Calu3 (cell line): ENCODE data around the gene SLC38A8. TPM values are rescaled to one million over a fixed set of nuclear protein-coding genes. Genes with fewer than 3 reads are reported as not detected.

ENCODE experiments used
- BruUV-seq: library from RNA; stranded (reverse); fragments of 400-500 nt; replicated peaks from 2 replicates; lab custom pipeline; 2021; lab: Mats Ljungman, UMichigan
- CTCF ChIA-PET: fragments of 300-600 bp; sonication (Branson Sonifier 250); formaldehyde crosslinking; loops from one replicate; lab custom pipeline; 2022; ENCODE audit warnings: antibody characterized with exemption; lab: Charles Lee
- DNase-seq: peaks from one replicate; pipeline ENCODE4 v3.0.0; 2022
- H3K27ac Mint-ChIP-seq: one replicate; pipeline ENCODE4 v1.8.0; 2022; ENCODE audit warnings: mixed read lengths; ENCODE audit not compliant: unreplicated experiment
- H3K27me3 Mint-ChIP-seq: one replicate; pipeline ENCODE4 v1.8.0; 2022; ENCODE audit warnings: mixed read lengths; ENCODE audit not compliant: unreplicated experiment
- H3K36me3 Mint-ChIP-seq: one replicate; pipeline ENCODE4 v1.8.0; 2022; ENCODE audit warnings: mild to moderate bottlenecking, moderate library complexity, mixed read lengths; ENCODE audit not compliant: insufficient read depth, unreplicated experiment
- H3K4me1 Mint-ChIP-seq: one replicate; pipeline ENCODE4 v1.8.0; 2022; ENCODE audit warnings: mild to moderate bottlenecking, low read depth, mixed read lengths; ENCODE audit not compliant: unreplicated experiment
- H3K4me3 Mint-ChIP-seq: one replicate; pipeline ENCODE4 v1.8.0; 2022; ENCODE audit warnings: mild to moderate bottlenecking, low read depth, moderate library complexity, mixed read lengths; ENCODE audit not compliant: unreplicated experiment
- H3K9me3 Mint-ChIP-seq: one replicate; pipeline ENCODE4 v1.8.0; 2022; ENCODE audit warnings: low read depth, mixed read lengths; ENCODE audit not compliant: unreplicated experiment
- CTCF ChIP-seq: fragments of 200-600 bp; IDR thresholded peaks from one replicate; pipeline ENCODE4 v1.8.0; 2022; ENCODE audit warnings: antibody characterized with exemption; ENCODE audit not compliant: unreplicated experiment
- intact Hi-C: fragments of 100-400 bp; cut with micrococcal nuclease; formaldehyde crosslinking; loops from one replicate; pipeline ENCODE4 v1.10.0; 2022; ENCODE audit not compliant: unreplicated experiment
- total RNA-seq: library from RNA; stranded (reverse); gene quantifications from 2 replicates; pipeline ENCODE4 v1.2.3, GENCODE V29; 2022

Gene SLC38A8
- total RNA-seq, 1 experiment from 2014 or later = not detected

- TF ChIP-seq CTCF = no peak
- no peaks in the 10 kb centered on the region for H3K4me1 Mint-ChIP-seq
- BruUV-seq = no TSS peak
- H3K9me3 Mint-ChIP-seq = no peaks in the 10 kb centered on the region
- peaks cover 85% of the 10 kb centered on the region for H3K27me3 Mint-ChIP-seq
- no peak overlapping the region for H3K27ac Mint-ChIP-seq
- intact Hi-C loops = loop anchor here (5.0 kb wide), 1 partner anchor 96 kb away; no protein-coding TSS in a partner anchor
- no peak overlapping the region for H3K4me3 Mint-ChIP-seq
- H3K36me3 Mint-ChIP-seq = peaks cover 18% of the 10 kb centered on the region
- no peak for DNase-seq
- CTCF ChIA-PET = no interaction called here
Measured at GRCh38 chr16:83971165-83972130, 71.1 kb downstream of the SLC38A8 start.

GRCh38 chr16:83970430-83970815 lies 72.2 kb downstream of the SLC38A8 start:
- H3K27me3 Mint-ChIP-seq = peaks cover 75% of the 10 kb centered on the region
- no TSS peak for BruUV-seq
- no peak overlapping the region for H3K27ac Mint-ChIP-seq
- no peaks in the 10 kb centered on the region for H3K9me3 Mint-ChIP-seq
- H3K4me1 Mint-ChIP-seq = no peaks in the 10 kb centered on the region
- intact Hi-C loops = loop anchor here (5.0 kb wide), 1 partner anchor 97 kb away; no protein-coding TSS in a partner anchor
- no peak for TF ChIP-seq CTCF
- no peak overlapping the region for H3K4me3 Mint-ChIP-seq
- CTCF ChIA-PET = interaction anchor here (0.7 to 1.2 kb wide), 2 partner anchors 10 to 12 kb away, joined by 3 read pairs; no protein-coding TSS in a partner anchor
- H3K36me3 Mint-ChIP-seq = peaks cover 23% of the 10 kb centered on the region
- no peak for DNase-seq

DNA sequence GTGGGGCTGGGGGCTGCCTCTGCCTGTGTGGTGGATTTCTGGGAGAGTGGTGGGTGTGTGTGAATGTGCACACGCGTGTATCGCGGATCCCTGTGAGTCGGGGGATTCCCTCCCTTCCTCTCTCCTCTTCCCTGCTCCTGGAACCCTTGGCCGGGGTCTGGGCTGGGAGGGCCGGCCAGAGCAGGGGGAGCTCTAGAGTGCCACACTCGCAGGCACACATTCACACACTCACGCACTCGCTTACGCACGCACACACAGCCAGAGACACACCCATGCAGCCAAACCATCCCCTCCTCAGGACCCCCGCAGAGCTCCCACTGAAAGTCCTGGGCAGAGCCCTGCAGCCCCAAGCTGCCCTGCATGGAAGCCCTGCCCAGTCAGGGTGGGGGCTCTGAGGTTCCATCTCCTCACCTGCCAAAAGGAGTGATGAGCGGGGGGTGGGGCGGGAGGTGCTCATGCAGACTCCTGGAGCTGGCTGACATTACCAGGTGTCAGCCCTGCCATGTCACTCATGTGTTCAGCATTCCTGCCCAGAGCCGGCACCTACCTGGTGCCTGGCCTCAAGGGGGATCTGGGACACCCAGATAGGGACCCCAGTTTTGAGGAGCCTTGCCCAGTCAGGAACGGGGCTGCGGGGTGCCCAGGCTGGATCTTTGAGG lies 72.7 kb downstream of the SLC38A8 start:
- no peaks in the 10 kb centered on the region for H3K4me1 Mint-ChIP-seq
- no peak for TF ChIP-seq CTCF
- BruUV-seq = no TSS peak
- H3K9me3 Mint-ChIP-seq = no peaks in the 10 kb centered on the region
- H3K36me3 Mint-ChIP-seq = peaks cover 26% of the 10 kb centered on the region
- CTCF ChIA-PET = interaction anchor here (1.2 kb wide), 1 partner anchor 12 kb away, joined by 3 read pairs; no protein-coding TSS in a partner anchor
- no peak overlapping the region for H3K4me3 Mint-ChIP-seq
- no peak overlapping the region for H3K27ac Mint-ChIP-seq
- no peak for DNase-seq
- intact Hi-C loops = loop anchor here (5.0 kb wide), 1 partner anchor 97 kb away; no protein-coding TSS in a partner anchor
- H3K27me3 Mint-ChIP-seq = peaks cover 70% of the 10 kb centered on the region

DNA sequence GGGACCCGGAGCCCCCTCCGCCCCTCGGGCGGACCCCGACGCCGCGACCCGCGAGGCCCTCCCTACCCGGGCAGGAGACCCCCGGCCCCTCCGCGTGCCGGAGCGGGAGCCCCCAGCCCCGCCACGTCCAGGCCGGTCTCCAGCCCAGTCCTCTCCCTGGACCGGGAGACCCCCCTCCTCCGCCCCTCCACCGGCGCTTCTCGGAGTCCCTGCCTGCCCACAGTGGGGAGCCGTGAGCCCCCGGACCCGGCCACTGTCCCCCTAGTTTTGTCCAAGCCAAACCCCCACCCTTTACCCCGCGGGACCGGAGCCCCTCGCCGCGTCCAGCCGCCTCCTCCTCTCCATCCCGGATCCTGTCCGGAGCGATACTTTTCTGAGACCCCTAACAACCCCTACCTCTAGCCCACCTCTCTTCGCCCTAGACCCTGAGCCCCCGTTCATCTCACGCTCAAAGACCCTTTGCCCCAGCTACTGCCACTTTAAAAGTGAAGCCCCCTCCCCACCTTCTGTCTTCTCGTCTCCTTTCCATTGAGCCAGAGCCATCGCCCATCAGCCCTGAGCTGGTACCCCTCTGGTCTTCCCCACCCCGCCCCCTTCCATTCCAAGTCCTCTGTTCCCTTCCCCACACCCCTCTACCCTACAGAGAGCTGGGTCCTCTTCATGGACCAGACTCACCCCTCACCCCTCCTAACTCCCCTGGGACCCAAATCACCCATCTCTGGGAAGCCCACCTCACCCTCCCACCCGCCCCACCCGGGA lies 73.5 kb downstream of the SLC38A8 start:
- Mint-ChIP-seq H3K36me3 (peaks cover 26% of the 10 kb centered on the region), H3K4me3 (peak overlapping the region; percentile 43)
- CTCF ChIA-PET = interaction anchor here (0.7 kb wide), 1 partner anchor 111 kb away, joined by 3 read pairs; no protein-coding TSS in a partner anchor

More for the DNA sequence above, 73.5 kb downstream of the SLC38A8 start:
- H3K27ac Mint-ChIP-seq = no peak overlapping the region
- no peak for TF ChIP-seq CTCF
- no peaks in the 10 kb centered on the region for H3K4me1 Mint-ChIP-seq
- peaks cover 61% of the 10 kb centered on the region for H3K27me3 Mint-ChIP-seq
- no TSS peak for BruUV-seq
- intact Hi-C loops = no loop called here
- no peaks in the 10 kb centered on the region for H3K9me3 Mint-ChIP-seq
- no peak for DNase-seq
